ENCODE results near the gene MUSTN1. TPM values are rescaled to one million over a fixed set of nuclear protein-coding genes. Genes with fewer than 3 reads are reported as not detected.

The MUSTN1 gene
- total RNA-seq, result 15.9 TPM

DNA sequence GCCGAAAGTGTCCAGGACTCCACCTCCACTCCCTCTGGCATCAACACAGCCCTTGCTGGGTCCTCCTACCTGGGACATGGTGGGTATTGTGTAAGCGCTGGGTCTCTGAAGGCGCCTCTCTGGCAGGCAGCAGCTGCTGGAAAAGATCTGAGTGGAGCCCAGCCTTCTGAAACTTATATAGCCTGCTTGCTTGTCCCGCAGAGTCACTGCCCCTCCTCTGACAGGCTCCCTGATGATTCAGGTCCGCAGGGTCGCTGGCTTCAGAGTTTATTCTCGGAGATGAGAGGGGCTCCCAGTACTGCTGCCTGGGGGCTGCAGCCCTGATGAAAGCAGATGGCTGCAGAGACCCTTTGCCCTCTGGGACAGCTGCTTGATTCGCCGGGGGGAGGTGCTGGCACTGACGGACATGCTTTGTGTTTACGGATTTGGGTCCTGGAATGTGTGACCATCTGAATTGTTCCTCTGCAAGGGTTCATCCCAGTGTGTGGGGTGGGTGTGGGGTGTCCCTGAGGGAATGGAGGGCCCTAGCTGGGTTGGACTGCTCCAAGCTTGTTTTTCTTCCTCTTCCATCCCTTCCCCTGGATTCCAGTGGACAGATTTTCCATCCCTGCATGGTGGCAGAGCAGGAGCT, at the start of gene MUSTN1:
TSS of gene MUSTN1 (minus strand) at position 149 of the 631 bp plus-strand sequence. CDS start at position 78, 71 bp downstream.
- DNase-seq (ENCODE audit: low spot score), result no peak

- no peak for DNase-seq (ENCODE audit: low spot score)
Observed at GRCh38 chr3:52882377-52882776, 47.6 kb upstream of the MUSTN1 start.

GRCh38 chr3:52881871-52882270, 47.1 kb upstream of the MUSTN1 start:
- no peak for DNase-seq (ENCODE audit: low spot score)

DNA sequence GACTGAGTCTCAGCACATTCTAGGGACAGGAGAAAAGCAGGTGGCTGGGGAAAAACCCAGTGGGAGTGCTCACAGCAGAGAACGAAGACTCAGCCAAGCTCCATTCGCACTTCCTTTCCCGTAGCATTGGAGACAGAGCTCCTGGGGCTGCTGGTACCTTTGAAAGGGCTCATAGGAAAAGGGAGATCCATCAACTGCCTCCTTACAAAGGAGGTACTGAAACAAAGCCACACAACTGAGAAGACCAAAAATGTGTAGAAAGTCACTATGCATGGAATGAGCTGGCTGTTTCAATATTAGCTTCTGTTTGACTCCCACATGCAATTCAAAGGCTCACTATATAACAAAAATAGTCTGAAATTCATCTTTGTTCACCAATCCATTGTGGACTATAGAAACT, 45.7 kb upstream of the MUSTN1 start:
- DNase-seq (ENCODE audit: low spot score), result no peak

GRCh38 chr3:52880047-52880446, 45.2 kb upstream of the MUSTN1 start:
- no peak for DNase-seq (ENCODE audit: low spot score)

GRCh38 chr3:52879581-52879980, 44.8 kb upstream of the MUSTN1 start:
- no peak for DNase-seq (ENCODE audit: low spot score)

GRCh38 chr3:52879090-52879489, 44.3 kb upstream of the MUSTN1 start:
- no peak for DNase-seq (ENCODE audit: low spot score)

GRCh38 chr3:52877085-52877484, 42.3 kb upstream of the MUSTN1 start:
- no peak for DNase-seq (ENCODE audit: low spot score)

DNA sequence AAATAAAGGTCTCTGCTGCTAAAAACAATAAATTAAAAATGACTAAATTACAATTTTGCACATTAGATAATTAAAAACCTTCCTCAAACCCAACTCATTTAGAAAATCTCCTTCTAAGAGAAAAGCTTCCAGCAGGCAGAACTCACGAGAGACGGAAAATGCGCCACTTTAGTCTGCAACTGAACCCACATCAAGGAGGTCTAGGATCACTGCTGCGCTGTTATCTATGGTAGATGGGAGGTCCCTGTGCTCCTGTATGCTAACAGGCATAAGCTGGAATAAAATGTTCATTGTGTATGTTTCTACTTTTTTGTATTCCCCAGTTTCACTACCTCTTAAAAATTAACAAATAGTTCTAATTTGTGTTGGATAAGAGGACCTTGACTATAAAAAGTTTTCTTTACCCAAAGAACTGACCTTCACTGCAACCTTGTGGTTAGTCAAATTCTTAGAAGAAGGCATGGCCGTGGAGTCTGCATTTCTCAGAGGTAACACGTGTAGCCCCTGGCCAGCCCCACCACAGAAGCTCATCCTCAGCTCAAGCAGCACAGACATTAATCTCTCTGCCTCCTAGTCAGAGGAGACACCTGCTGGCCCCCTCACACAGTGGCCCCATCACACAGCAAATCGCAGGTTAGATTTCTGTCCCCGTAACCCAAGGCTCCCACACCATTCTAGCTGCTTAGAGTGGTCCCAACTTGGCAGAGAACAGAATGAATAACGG, 40.2 kb upstream of the MUSTN1 start:
- no peak for DNase-seq (ENCODE audit: low spot score)

- DNase-seq (ENCODE audit: low spot score), result no peak
Observed at GRCh38 chr3:52874160-52874701, 39.4 kb upstream of the MUSTN1 start.

GRCh38 chr3:52873433-52874159, 38.8 kb upstream of the MUSTN1 start:
- no peak for DNase-seq (ENCODE audit: low spot score)

- no peak for DNase-seq (ENCODE audit: low spot score)
Observed at GRCh38 chr3:52872245-52872644, 37.4 kb upstream of the MUSTN1 start.

- DNase-seq (ENCODE audit: low spot score), result no peak
Observed at GRCh38 chr3:52871761-52872160, 36.9 kb upstream of the MUSTN1 start.

DNA sequence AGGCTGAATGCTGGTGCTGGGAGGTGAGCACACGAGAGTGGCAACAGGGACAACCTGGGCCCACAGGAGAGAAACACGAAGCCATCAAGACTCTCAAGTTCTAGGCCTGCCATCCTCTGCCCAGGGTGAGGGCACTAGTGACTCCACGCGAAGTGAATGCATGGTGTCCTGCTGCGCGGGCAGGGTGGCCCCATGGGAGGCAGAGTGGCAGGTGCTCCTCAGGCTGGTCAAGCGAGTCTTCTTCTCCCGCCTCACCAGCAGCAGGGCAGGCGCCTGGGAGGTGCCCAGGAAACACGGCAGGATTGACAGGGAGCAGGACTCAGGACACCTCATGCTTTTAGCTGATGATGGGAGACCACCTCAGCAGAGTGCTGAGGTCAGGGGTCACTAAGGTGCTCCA, 35.7 kb upstream of the MUSTN1 start:
- DNase-seq (ENCODE audit: low spot score), result no peak

DNA sequence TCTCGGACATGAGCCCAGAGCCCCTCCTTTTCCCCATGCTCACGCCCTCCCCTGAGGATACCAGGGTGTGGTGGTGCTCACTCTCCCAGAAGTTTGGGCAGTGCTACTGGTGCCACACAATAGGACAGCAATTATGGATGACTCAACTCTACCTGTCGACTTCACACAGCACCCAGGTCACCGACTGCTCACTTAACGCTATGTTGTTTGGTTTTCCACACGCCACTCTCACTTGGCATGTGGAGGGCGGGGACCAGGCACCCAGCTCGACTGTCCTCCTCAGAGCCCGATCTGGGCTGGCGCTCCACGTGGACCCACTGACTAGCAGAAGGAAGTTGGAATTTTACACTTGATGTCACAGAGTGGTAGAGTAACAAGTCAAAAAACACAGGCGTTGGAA, 31.6 kb upstream of the MUSTN1 start:
- no peak for DNase-seq (ENCODE audit: low spot score)

DNA sequence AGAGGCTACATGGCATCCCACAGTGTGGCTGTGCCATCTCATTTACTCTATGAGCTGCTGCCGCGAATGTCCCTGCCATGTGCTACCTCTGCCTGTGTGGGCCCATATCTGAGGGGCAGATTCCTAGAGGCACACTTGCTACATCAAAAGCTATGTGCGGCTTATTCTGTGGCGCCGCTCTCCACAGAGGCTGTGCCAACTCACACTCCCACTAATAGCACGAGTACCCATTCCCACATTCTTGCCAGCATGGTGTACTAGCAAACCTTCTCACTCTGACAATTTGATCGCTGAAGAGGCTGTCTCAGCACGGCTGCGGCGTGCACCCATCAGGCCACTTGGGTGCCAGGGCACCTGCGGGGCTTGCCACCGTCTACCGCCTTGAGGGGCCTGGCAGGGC, 31.2 kb upstream of the MUSTN1 start:
- no peak for DNase-seq (ENCODE audit: low spot score)

DNA sequence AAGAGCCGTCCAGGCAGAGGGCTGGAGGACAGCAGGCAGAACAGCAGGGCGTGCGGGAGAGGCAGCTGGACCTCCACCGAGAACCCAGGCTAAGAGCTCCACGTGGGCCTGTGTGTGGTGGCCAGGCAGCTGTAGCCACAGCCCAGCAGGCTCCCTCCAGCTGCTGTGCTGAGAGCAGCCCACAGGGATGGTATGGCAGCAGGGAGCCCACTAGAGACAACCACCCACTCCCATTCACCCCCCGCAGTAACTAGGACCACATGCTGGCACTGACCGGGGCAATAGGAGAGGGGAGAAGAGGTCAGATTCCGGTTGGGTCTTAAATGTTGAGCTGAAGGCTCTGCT, 25.6 kb upstream of the MUSTN1 start:
- DNase-seq (ENCODE audit: low spot score), result no peak

GRCh38 chr3:52859686-52860423, 25.0 kb upstream of the MUSTN1 start:
- no peak for DNase-seq (ENCODE audit: low spot score)

DNA sequence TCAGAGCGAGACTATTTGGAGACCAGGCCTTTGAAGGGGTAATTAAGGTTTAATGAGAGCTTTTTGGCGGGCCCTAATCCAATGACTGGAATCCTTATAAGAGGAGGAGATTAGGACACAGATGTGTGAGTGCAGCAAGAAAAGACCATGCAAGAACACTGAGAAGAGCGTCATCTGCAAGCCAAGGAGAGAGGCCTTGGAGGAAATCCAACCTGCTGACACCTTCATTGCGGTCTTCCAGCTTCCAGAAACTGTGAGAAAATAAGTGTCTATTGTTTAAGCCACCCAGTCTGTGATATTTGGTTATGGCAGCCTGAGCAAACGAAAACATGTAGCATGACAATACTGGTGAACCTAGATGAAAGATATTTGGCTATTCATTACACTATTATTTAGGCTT, 23.0 kb upstream of the MUSTN1 start:
- no peak for DNase-seq (ENCODE audit: low spot score)

GRCh38 chr3:52857133-52857532, 22.3 kb upstream of the MUSTN1 start:
- DNase-seq (ENCODE audit: low spot score), result no peak

DNA sequence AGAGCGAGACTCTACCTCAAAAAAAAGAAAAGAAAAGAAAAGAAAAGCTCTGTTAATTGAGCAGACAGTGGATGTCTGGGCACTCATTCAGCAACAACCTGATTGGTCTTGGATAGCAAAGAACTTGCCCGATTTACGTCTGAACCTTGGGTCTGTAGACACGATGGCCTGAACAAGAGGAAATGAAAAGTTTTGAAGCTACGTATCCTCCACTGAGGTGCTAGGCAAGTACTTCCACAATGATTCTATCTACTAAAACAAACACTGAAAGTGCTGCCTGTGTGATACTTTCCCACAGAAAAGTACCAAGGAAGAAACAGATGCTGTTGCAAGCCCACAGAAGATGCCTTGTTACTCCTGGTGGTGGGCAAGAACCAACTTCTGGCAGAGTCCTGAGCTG, 21.8 kb upstream of the MUSTN1 start:
- no peak for DNase-seq (ENCODE audit: low spot score)

DNA sequence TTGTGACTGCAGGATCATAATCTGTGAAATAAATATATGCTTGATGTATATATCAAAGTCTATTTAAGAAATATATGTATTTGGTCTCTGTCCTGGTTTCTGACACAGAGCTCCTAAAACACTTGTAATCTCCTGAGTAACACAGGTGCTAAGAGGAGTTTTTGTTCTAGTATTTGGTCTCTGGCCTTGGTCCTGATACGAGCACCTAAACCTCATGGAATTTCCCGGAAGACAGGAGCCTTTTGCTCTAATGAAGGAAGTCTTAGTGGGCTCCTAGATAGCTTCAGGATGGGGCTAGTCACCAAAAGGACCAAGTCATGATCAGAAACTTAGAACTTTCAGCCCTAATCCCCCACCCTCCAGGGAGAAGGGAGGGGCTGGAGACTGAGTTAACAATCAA, 19.2 kb upstream of the MUSTN1 start:
- DNase-seq (ENCODE audit: low spot score), result no peak
